Measurements from ENCODE around the gene SORBS1. TPM values are rescaled to one million over a fixed set of nuclear protein-coding genes. Genes with fewer than 3 reads are reported as not detected.

Gene SORBS1
- total RNA-seq, 2 donors from 2014 or later: 17.6 to 150 TPM

DNA sequence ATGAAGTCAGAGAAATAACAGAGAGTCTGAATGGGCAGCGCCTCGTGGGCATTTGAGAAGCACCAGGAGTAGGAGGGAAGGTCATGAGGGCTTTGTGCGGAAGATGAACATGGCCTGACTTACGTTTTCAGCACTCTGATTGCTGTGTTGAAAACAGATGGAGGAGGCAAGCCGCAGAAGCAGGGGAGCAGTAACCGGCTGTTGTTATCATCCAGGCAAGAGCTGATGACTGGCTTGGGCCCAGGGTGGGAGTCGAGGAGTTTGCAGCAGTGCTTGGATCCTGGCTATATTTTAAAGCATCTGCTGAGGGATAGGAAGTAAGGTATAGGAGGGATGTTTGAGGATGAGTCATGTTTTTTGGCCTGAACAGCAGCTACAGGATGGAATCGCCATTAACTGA, 257.6 kb downstream of the SORBS1 start:
- H3K9ac ChIP-seq (ENCODE audit: low read depth in 2 of 2, low read length in 2 of 2): no peak overlapping the region
- H3K36me3 ChIP-seq: no peaks in the 10 kb centered on the region
- intact Hi-C loops (cut with DNase I): no loop called here
- no peaks in the 10 kb centered on the region for H3K27me3 ChIP-seq
- TF ChIP-seq, protein P1, sequence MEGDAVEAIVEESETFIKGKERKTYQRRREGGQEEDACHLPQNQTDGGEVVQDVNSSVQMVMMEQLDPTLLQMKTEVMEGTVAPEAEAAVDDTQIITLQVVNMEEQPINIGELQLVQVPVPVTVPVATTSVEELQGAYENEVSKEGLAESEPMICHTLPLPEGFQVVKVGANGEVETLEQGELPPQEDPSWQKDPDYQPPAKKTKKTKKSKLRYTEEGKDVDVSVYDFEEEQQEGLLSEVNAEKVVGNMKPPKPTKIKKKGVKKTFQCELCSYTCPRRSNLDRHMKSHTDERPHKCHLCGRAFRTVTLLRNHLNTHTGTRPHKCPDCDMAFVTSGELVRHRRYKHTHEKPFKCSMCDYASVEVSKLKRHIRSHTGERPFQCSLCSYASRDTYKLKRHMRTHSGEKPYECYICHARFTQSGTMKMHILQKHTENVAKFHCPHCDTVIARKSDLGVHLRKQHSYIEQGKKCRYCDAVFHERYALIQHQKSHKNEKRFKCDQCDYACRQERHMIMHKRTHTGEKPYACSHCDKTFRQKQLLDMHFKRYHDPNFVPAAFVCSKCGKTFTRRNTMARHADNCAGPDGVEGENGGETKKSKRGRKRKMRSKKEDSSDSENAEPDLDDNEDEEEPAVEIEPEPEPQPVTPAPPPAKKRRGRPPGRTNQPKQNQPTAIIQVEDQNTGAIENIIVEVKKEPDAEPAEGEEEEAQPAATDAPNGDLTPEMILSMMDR (IDR thresholded peaks at IDR 0.05): no peak
- H3K27ac ChIP-seq: no peak overlapping the region
- DNase-seq: no peak
- no peak overlapping the region for H3K4me3 ChIP-seq
- no peaks in the 10 kb centered on the region for H3K9me3 ChIP-seq
- no peaks in the 10 kb centered on the region for H3K4me1 ChIP-seq

DNA sequence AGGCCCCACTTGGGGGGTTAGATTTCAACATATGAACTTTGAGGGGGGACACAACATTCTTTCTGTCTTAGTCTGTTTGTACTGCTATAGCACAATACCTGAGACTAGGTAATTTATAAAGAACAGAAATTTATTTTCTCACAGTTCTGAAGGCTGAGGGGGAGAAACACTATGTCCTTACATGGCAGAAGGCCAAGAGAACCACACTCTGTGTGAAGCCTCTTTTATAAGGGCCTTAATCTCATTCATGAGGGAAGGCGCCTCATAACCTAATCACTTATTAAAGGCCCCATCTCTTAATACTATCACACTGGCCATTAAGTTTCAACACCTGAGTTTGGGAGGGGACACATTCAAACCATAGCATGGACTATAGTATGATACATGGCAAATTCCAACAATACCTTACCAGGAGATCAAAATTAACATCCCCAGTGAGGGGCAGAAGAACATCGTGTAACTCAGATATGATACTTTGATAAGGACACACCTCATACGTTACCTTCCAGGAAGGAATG, 261.1 kb downstream of the SORBS1 start:
- no peaks in the 10 kb centered on the region for H3K36me3 ChIP-seq
- intact Hi-C loops (cut with DNase I): no loop called here
- TF ChIP-seq, protein P1 (IDR thresholded peaks at IDR 0.05): no peak

DNA sequence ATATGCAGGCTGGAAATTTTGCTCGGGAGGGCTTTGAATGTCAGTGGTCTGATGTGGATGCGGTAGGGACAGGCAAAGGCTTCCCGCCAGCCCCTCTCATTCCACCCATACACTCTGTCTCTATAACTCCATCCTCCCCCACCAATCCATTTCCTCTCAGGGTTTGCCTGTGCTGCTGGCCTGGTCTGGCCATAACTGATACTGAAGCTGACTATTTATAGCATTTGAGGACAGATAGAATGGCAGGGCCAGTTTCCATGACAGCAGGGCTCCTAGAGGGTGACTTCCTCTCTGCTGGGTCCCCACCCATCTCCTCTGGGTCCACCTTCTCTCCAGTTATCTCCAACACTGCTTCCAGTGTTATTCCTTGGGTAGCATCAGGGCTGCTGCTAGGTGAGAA, 263.8 kb downstream of the SORBS1 start:
- H3K27me3 ChIP-seq: no peaks in the 10 kb centered on the region
- no peak overlapping the region for H3K27ac ChIP-seq
- H3K4me1 ChIP-seq: peaks cover 10% of the 10 kb centered on the region
- H3K9ac ChIP-seq (ENCODE audit: low read depth in 2 of 2, low read length in 2 of 2): no peak overlapping the region
- no peaks in the 10 kb centered on the region for H3K9me3 ChIP-seq
- H3K4me3 ChIP-seq: no peak overlapping the region
- no peak for DNase-seq
- intact Hi-C loops (cut with DNase I): no loop called here
- no peaks in the 10 kb centered on the region for H3K36me3 ChIP-seq
- TF ChIP-seq, protein P1 (IDR thresholded peaks at IDR 0.05): no peak

More for the DNA sequence above, 261.1 kb downstream of the SORBS1 start:
- no peak for DNase-seq
- Histone ChIP-seq H3K27me3 (no peaks in the 10 kb centered on the region), H3K27ac (no peak overlapping the region), H3K9me3 (no peaks in the 10 kb centered on the region), H3K9ac (ENCODE audit: low read depth in 2 of 2, low read length in 2 of 2) (no peak overlapping the region), H3K4me3 (no peak overlapping the region), H3K4me1 (no peaks in the 10 kb centered on the region)

DNA sequence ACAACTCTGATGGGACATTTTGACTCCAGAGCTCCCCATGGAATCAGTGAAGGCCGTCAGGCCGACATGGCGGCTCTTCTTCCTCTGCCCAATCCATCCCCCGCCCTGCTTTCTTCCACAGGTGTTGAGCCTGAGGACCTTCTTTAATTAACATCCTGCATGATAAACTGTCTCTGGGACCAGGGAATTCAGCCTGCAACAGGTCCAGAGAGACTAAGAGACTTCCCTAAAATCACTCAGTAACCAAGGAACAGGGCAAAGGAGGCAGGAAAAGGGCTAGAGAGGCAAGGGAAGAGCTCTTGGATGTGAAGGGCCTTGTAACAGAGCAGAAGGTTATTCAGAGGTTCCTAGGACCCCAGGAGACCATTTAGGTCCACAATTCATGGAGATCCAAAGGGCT, 264.4 kb downstream of the SORBS1 start:
- H3K9me3 ChIP-seq: no peaks in the 10 kb centered on the region
- no peak overlapping the region for H3K9ac ChIP-seq (ENCODE audit: low read depth in 2 of 2, low read length in 2 of 2)
- intact Hi-C loops (cut with DNase I): no loop called here
- H3K4me1 ChIP-seq: peaks cover 11% of the 10 kb centered on the region
- no peak overlapping the region for H3K4me3 ChIP-seq
- no peak overlapping the region for H3K27ac ChIP-seq
- H3K36me3 ChIP-seq: no peaks in the 10 kb centered on the region
- H3K27me3 ChIP-seq: no peaks in the 10 kb centered on the region
- no peak for DNase-seq
- TF ChIP-seq, protein P1 (IDR thresholded peaks at IDR 0.05): no peak

DNA sequence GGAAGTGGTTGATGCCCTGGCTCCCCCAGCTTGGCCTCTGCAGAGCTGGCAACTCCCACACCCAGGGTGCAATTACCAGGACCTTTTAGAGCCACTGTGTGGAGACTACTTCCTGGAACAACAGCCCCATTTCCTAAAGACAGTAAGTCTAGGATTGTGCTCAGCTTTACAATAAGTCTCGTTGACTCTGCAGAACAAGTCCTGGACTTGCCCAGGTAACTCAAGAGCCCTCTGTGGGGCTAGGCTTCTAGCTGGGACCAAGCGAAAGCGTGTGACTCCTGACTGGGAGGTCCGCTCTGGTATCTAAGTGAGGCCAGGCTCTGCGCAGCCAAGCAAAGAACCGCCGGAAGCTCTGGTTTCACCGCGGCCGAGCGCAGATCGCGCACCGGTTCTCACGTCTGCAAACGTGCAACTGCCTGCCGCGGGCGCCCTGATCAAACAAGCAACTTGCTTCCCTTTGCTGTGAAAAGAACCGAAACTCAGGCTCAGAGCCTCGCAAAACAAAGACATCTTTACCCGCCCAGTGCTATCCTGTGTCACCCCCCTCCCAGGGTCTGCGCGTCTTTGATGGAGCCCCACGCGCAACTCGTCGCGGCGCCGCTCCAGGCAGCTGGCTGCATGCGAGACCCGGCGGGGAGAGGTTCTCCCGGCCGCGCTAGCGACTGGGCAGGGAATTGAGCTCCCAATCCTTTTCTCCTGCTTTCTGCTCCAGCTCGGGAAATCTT, 266.0 kb downstream of the SORBS1 start:
- peak; percentile 73 for DNase-seq
- peaks cover 11% of the 10 kb centered on the region for H3K4me1 ChIP-seq
- intact Hi-C loops (cut with DNase I): no loop called here
- peak overlapping the region; percentile 70 for H3K27ac ChIP-seq
- H3K27me3 ChIP-seq: no peaks in the 10 kb centered on the region
- H3K36me3 ChIP-seq: no peaks in the 10 kb centered on the region
- H3K9ac ChIP-seq (ENCODE audit: low read depth in 2 of 2, low read length in 2 of 2): peak overlapping the region; percentile 70 to 76
- no peaks in the 10 kb centered on the region for H3K9me3 ChIP-seq
- H3K4me3 ChIP-seq: peak overlapping the region; percentile 6
- TF ChIP-seq, protein P1 (IDR thresholded peaks at IDR 0.05): no peak

Measured in colonic mucosa (tissue), 4 donors.